Epidermal melanocyte (primary cell): ENCODE data around the gene TTLL5.
A peak's percentile ranks its signal among the peaks of the same experiment; 100 is the strongest.

Experiments used
- DNase-seq: peaks from one replicate; pipeline ENCODE4 v3.0.0; 2011; ENCODE audit warnings: low spot score; ENCODE audit not compliant: insufficient read length

The TTLL5 gene

GRCh38 chr14:75800792-75801191 is 139.7 kb downstream of the TTLL5 start:
- DNase-seq, result no peak

GRCh38 chr14:75802486-75802885 is 141.4 kb downstream of the TTLL5 start:
- DNase-seq, result no peak

GRCh38 chr14:75803765-75804164 is 142.7 kb downstream of the TTLL5 start:
- no peak for DNase-seq

- no peak for DNase-seq
Measured at GRCh38 chr14:75804570-75805275, 143.7 kb downstream of the TTLL5 start.

- no peak for DNase-seq
Measured at GRCh38 chr14:75805646-75806045, 144.6 kb downstream of the TTLL5 start.

GRCh38 chr14:75806352-75806832 is 145.3 kb downstream of the TTLL5 start:
- no peak for DNase-seq

- no peak for DNase-seq
Measured at GRCh38 chr14:75807667-75808360, 146.8 kb downstream of the TTLL5 start.

GRCh38 chr14:75811136-75811829 is 150.2 kb downstream of the TTLL5 start:
- no peak for DNase-seq

- DNase-seq, result no peak
Measured at GRCh38 chr14:75811872-75812499, 150.9 kb downstream of the TTLL5 start.

- DNase-seq, result no peak
Measured at GRCh38 chr14:75812622-75813021, 151.6 kb downstream of the TTLL5 start.

- no peak for DNase-seq
Measured at GRCh38 chr14:75820761-75821160, 159.7 kb downstream of the TTLL5 start.

GRCh38 chr14:75821831-75822521 is 160.9 kb downstream of the TTLL5 start:
- no peak for DNase-seq

- DNase-seq, result peak; percentile 51
Measured at GRCh38 chr14:75822522-75823141, 161.6 kb downstream of the TTLL5 start.

- DNase-seq, result no peak
Measured at GRCh38 chr14:75823334-75823733, 162.3 kb downstream of the TTLL5 start.

- no peak for DNase-seq
Measured at GRCh38 chr14:75824318-75824717, 163.3 kb downstream of the TTLL5 start.

GRCh38 chr14:75825147-75825592 is 164.1 kb downstream of the TTLL5 start:
- no peak for DNase-seq

- no peak for DNase-seq
Measured at GRCh38 chr14:75826599-75826998, 165.6 kb downstream of the TTLL5 start.

- no peak for DNase-seq
Measured at GRCh38 chr14:75827331-75827730, 166.3 kb downstream of the TTLL5 start.

GRCh38 chr14:75829316-75829715 is 168.3 kb downstream of the TTLL5 start:
- DNase-seq, result no peak

- DNase-seq, result no peak
Measured at GRCh38 chr14:75831455-75831854, 170.4 kb downstream of the TTLL5 start.

GRCh38 chr14:75831952-75832351 is 170.9 kb downstream of the TTLL5 start:
- DNase-seq, result no peak
